HG02870 (cell line): ENCODE data around the gene STRA8.

Source experiments
- ATAC-seq: cut with Tn5 transposase; IDR thresholded peaks from one replicate; pipeline ENCODE4 v1.9.1; 2021; ENCODE audit warnings: mild to moderate bottlenecking, moderate library complexity; ENCODE audit not compliant: unreplicated experiment

The STRA8 gene

GRCh38 chr7:135235841-135236240 is 2.2 kb downstream of the STRA8 start:
- ATAC-seq, result no peak

- peak; percentile 64 for ATAC-seq
Measured at GRCh38 chr7:135236727-135237126, 3.1 kb downstream of the STRA8 start.

- no peak for ATAC-seq
Measured at GRCh38 chr7:135238112-135238744, 4.6 kb downstream of the STRA8 start.

GRCh38 chr7:135239263-135239662 is 5.6 kb downstream of the STRA8 start:
- ATAC-seq, result no peak

GRCh38 chr7:135240441-135240840 is 6.8 kb downstream of the STRA8 start:
- no peak for ATAC-seq

- no peak for ATAC-seq
Measured at GRCh38 chr7:135242096-135242684, 8.6 kb downstream of the STRA8 start.

GRCh38 chr7:135245226-135246190 is 11.9 kb downstream of the STRA8 start:
- no peak for ATAC-seq

GRCh38 chr7:135246191-135246825 is 12.7 kb downstream of the STRA8 start:
- ATAC-seq, result no peak

- ATAC-seq, result no peak
Measured at GRCh38 chr7:135247746-135248471, 14.3 kb downstream of the STRA8 start.

- ATAC-seq, result no peak
Measured at GRCh38 chr7:135248546-135248945, 14.9 kb downstream of the STRA8 start.

GRCh38 chr7:135251496-135252391 is 18.1 kb downstream of the STRA8 start:
- peak; percentile 43 for ATAC-seq

- no peak for ATAC-seq
Measured at GRCh38 chr7:135253851-135254771, 20.5 kb downstream of the STRA8 start.

GRCh38 chr7:135257790-135258189 is 24.2 kb downstream of the STRA8 start:
- ATAC-seq, result no peak

GRCh38 chr7:135258585-135258984 is 24.9 kb downstream of the STRA8 start:
- ATAC-seq, result no peak

GRCh38 chr7:135259702-135260101 is 26.1 kb downstream of the STRA8 start:
- ATAC-seq, result no peak

- no peak for ATAC-seq
Measured at GRCh38 chr7:135260470-135260869, 26.8 kb downstream of the STRA8 start.

GRCh38 chr7:135260930-135261721 is 27.5 kb downstream of the STRA8 start:
- ATAC-seq, result no peak
